Prostate gland (tissue), 2 donors: ENCODE measurements around the gene SCUBE1. TPM values are rescaled to one million over a fixed set of nuclear protein-coding genes. Genes with fewer than 3 reads are reported as not detected.

Experiments
- DNase-seq: peaks from one replicate; pipeline ENCODE4 v3.0.0-alpha.2; 2019; ENCODE audit warnings: low spot score
- H3K27ac ChIP-seq, 2 donors: fragments of 200-600 bp; sonication (generic); 2 replicates each; pipeline ENCODE4 v1.5.1; 2017 to 2019
- H3K27me3 ChIP-seq: fragments of 200-600 bp; sonication (generic); replicated peaks from 2 replicates; pipeline ENCODE4 v1.5.1; 2019; ENCODE audit not compliant: insufficient read depth
- H3K36me3 ChIP-seq, 2 donors: fragments of 200-600 bp; sonication (generic); 1 replicate in 1 of 2; 2 replicates in 1 of 2; pipeline versions ENCODE4 v1.5.1 to v1.8.1; 2017 to 2019
- H3K4me1 ChIP-seq: fragments of 200-600 bp; sonication (generic); replicated peaks from 2 replicates; pipeline ENCODE4 v1.5.1; 2019
- H3K4me3 ChIP-seq, 2 donors: fragments of 200-600 bp; sonication (generic); 2 replicates each; pipeline ENCODE4 v1.5.1; 2017 to 2019
- H3K9me3 ChIP-seq: fragments of 200-600 bp; sonication (generic); 2 replicates; pipeline ENCODE4 v1.5.1; 2017
- POLR2A ChIP-seq: fragments of 450-650 bp; IDR thresholded peaks from one replicate; pipeline ENCODE4 v1.6.1; 2016; ENCODE audit warnings: antibody characterized with exemption, mild to moderate bottlenecking
- POLR2AphosphoS5 ChIP-seq: sonication (generic); formaldehyde crosslinking; IDR thresholded peaks from one replicate; pipeline ENCODE4 v1.6.1; 2017; ENCODE audit warnings: antibody characterized with exemption
- WGBS: methylation state at CpG from one replicate; pipeline ENCODE4 v1.1.5; 2018; 5-methylcytosine and 5-hydroxymethylcytosine counted together
- intact Hi-C: fragments of 100-400 bp; cut with DNase I; formaldehyde crosslinking; loops from one replicate; pipeline ENCODE4 v1.14.2; 2022
- total RNA-seq, 2 donors: library from RNA; depleted of rRNA; stranded (reverse); fragments of >200 nt; gene quantifications; one replicate each; pipeline ENCODE4 v1.1.0, GENCODE V29; 2016
- TF ChIP-seq, protein P1 (sequence below), 4 experiments: fragments of 200-600 bp in 2 of 4; fragments of 450-650 bp in 2 of 4; sonication (generic) in 2 of 4; IDR thresholded peaks; 1 replicate in 3 of 4; 2 replicates in 1 of 4; pipeline ENCODE4 v1.5.1; 2016 to 2019; ENCODE audit warnings: antibody characterized with exemption in 4 of 4, mild to moderate bottlenecking in 2 of 4, moderate library complexity in 2 of 4

SCUBE1 gene
- total RNA-seq, 2 donors from 2014 or later: 0.68 to 23.5 TPM

DNA sequence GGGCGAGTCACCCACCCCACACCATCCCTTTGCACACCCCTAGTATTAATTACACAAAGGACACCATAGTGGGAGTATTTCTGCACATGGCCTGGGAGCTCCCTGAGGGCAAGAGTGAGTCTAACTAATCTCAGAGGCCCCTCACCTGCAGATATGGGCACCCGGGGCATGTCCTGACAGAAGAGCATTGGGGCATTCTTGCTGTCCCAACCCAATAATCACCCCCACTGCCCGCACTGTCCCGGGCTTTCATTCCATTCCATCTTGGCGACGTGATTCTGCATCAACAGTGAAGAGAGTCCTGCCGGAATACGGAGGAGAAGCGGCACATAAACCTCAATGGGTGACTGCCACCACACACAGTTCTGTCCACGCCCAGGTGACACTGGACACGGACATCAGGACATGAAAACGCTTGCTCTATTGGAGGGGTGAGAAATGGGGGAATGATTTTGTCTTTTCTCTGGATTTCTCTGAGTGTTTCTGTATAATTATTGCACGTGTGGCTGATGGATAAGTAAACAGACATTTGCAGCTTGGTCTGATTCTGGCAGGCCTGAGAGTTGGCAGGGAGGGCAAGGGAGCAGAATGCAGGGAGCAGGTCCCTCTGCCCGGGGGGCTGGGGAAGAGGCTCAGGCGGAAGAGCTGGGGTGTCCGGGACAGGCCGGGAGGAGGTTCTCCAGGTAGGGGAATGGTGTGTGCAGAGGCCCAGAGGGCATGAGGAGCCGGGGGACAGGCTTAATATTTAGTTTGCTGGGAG, 38.2 kb downstream of the SCUBE1 start:
- Histone ChIP-seq H3K36me3 (no peaks in the 10 kb centered on the region), H3K27ac (no peak overlapping the region), H3K4me3 (no peak overlapping the region), H3K4me1 (no peaks in the 10 kb centered on the region), H3K9me3 (no peaks in the 10 kb centered on the region), H3K27me3 (no peaks in the 10 kb centered on the region)
- 69% methylated on average over 17 of the region's 18 CpGs for WGBS
- TF ChIP-seq POLR2AphosphoS5 (no peak), POLR2A (no peak)
- TF ChIP-seq, protein P1, sequence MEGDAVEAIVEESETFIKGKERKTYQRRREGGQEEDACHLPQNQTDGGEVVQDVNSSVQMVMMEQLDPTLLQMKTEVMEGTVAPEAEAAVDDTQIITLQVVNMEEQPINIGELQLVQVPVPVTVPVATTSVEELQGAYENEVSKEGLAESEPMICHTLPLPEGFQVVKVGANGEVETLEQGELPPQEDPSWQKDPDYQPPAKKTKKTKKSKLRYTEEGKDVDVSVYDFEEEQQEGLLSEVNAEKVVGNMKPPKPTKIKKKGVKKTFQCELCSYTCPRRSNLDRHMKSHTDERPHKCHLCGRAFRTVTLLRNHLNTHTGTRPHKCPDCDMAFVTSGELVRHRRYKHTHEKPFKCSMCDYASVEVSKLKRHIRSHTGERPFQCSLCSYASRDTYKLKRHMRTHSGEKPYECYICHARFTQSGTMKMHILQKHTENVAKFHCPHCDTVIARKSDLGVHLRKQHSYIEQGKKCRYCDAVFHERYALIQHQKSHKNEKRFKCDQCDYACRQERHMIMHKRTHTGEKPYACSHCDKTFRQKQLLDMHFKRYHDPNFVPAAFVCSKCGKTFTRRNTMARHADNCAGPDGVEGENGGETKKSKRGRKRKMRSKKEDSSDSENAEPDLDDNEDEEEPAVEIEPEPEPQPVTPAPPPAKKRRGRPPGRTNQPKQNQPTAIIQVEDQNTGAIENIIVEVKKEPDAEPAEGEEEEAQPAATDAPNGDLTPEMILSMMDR (IDR thresholded peaks at IDR 0.05): no peak
- intact Hi-C loops: no loop called here
- no peak for DNase-seq

- no peaks in the 10 kb centered on the region for H3K9me3 ChIP-seq
- intact Hi-C loops: no loop called here
- no peak for TF ChIP-seq POLR2A
- TF ChIP-seq, protein P1 (IDR thresholded peaks at IDR 0.05): no peak
- no peak for TF ChIP-seq POLR2AphosphoS5
- H3K27ac ChIP-seq: no peak overlapping the region
- 96% methylated on average over 11 of the region's 11 CpGs for WGBS
- H3K36me3 ChIP-seq: no peaks in the 10 kb centered on the region
- DNase-seq: no peak
- H3K4me1 ChIP-seq: no peaks in the 10 kb centered on the region
- H3K27me3 ChIP-seq: no peaks in the 10 kb centered on the region
- H3K4me3 ChIP-seq: no peak overlapping the region
Observed at GRCh38 chr22:43303751-43304150, 39.4 kb downstream of the SCUBE1 start.

DNA sequence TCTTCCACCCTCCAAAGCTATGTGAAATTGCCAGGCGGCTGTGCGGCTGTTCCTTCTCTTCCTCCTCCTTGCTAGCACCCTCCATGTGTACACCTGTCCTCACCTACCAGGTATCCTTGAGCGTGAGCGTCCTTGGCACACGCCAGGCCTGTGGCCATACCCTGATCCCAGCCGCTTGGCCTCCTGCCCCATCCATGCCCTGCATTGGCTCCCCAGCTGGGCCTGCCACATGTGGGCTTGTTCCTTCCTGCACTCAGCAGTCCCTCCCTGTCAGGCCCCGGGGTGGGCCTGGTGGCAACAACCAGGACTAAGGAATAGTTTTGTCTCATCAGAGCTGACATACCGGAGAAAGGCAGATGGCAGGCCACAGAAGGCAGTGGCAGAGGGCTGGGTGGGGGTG, 40.0 kb downstream of the SCUBE1 start:
- Histone ChIP-seq H3K36me3 (no peaks in the 10 kb centered on the region), H3K27ac (no peak overlapping the region), H3K4me1 (no peaks in the 10 kb centered on the region), H3K4me3 (no peak overlapping the region), H3K27me3 (no peaks in the 10 kb centered on the region), H3K9me3 (no peaks in the 10 kb centered on the region)
- intact Hi-C loops: no loop called here
- TF ChIP-seq POLR2A (no peak), POLR2AphosphoS5 (no peak)
- TF ChIP-seq, protein P1 (IDR thresholded peaks at IDR 0.05): no peak
- WGBS: 99% methylated on average over 8 of the region's 8 CpGs
- no peak for DNase-seq

- intact Hi-C loops: no loop called here
- Histone ChIP-seq H3K36me3 (no peaks in the 10 kb centered on the region), H3K4me1 (peaks cover 4% of the 10 kb centered on the region), H3K9me3 (no peaks in the 10 kb centered on the region), H3K27ac (no peak overlapping the region), H3K27me3 (no peaks in the 10 kb centered on the region), H3K4me3 (no peak overlapping the region)
- TF ChIP-seq POLR2AphosphoS5: no peak
- TF ChIP-seq, protein P1 (IDR thresholded peaks at IDR 0.05): no peak
- no peak for TF ChIP-seq POLR2A
- no peak for DNase-seq
- WGBS: 84% methylated on average over 12 of the region's 12 CpGs
Observed at GRCh38 chr22:43302531-43303041, 40.6 kb downstream of the SCUBE1 start.

DNA sequence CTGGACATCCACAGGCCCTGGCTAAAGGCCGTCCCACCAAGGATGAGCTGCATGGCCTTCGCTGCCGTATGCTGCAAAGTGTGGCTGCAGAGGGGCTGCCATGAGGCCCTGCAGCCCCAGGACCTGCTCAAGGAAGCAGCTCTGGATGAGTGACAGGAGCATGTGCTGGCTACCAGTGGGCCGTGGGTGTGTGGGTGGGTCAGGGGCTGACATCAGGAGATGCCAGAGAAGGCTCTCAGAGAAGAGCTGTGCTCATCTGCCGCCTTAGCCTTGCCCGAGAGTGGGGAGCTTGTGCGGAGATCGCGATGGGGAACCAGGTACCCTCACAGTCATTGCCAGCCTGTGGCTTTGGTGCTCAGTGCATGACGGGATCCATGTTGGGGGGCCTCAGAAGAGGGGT, 41.3 kb downstream of the SCUBE1 start:
- no peak overlapping the region for H3K4me3 ChIP-seq
- H3K4me1 ChIP-seq: peaks cover 4% of the 10 kb centered on the region
- intact Hi-C loops: no loop called here
- peak overlapping the region in 1 of 2 donors; percentile 33 for H3K27ac ChIP-seq
- H3K27me3 ChIP-seq: no peaks in the 10 kb centered on the region
- H3K9me3 ChIP-seq: no peaks in the 10 kb centered on the region
- H3K36me3 ChIP-seq: no peaks in the 10 kb centered on the region
- DNase-seq: no peak
- WGBS: 89% methylated on average over 10 of the region's 10 CpGs
- TF ChIP-seq POLR2A (no peak), POLR2AphosphoS5 (no peak)
- TF ChIP-seq, protein P1 (IDR thresholded peaks at IDR 0.05): no peak
